ENCODE results near the gene BACH2.

DNA sequence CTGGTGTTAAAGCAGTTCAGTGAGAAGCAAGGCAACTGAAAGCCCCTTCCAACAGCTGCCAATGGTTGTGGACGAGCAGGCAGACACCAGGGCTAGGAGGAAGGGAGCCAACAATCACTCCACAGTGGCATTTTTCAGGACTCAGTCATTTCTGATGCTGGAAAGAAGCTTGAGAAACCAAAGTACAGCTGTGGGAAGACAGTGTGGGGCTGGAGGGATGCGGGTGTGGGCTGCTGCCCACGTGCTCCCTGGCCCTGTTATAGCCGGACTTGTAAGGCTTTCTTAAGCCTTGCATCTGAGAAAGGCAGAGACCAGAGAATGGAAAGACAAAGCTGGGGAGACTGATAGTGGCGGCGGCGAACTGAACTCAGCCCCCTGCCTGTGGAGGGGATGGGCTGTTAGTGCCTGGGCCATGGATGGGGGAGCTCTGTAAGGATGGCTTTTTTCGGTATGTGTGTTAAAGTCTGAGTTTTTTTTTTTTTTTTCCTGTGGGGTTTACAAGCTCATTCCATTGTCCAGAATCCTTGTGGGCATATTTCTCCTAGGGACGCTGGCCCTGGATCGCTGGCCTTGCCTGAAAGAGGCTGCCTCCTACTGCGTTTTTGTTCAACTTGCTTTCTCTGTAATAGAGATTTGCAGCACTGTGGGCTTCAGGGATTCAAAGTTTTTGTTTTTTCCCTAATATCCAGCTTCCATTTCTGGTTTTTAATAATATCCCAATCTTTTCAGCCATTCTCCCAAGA, 310.7 kb downstream of the BACH2 start:
- TF ChIP-seq, protein P1, sequence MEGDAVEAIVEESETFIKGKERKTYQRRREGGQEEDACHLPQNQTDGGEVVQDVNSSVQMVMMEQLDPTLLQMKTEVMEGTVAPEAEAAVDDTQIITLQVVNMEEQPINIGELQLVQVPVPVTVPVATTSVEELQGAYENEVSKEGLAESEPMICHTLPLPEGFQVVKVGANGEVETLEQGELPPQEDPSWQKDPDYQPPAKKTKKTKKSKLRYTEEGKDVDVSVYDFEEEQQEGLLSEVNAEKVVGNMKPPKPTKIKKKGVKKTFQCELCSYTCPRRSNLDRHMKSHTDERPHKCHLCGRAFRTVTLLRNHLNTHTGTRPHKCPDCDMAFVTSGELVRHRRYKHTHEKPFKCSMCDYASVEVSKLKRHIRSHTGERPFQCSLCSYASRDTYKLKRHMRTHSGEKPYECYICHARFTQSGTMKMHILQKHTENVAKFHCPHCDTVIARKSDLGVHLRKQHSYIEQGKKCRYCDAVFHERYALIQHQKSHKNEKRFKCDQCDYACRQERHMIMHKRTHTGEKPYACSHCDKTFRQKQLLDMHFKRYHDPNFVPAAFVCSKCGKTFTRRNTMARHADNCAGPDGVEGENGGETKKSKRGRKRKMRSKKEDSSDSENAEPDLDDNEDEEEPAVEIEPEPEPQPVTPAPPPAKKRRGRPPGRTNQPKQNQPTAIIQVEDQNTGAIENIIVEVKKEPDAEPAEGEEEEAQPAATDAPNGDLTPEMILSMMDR (IDR thresholded peaks at IDR 0.05; ENCODE audit: low read depth, low read length, poor library complexity, severe bottlenecking), result no peak
- no peak for TF ChIP-seq EZH2phosphoT487 (IDR thresholded peaks at IDR 0.05; ENCODE audit: borderline replicate concordance, low read length)
